ENCODE measurements around the gene TMCC1. TPM values are rescaled to one million over a fixed set of nuclear protein-coding genes. Genes with fewer than 3 reads are reported as not detected.

TMCC1 gene
- total and polyA plus RNA-seq, 2 donors (not counting 1 experiment from before 2014, with no cell fraction given), result 8.5 to 32.2 TPM

DNA sequence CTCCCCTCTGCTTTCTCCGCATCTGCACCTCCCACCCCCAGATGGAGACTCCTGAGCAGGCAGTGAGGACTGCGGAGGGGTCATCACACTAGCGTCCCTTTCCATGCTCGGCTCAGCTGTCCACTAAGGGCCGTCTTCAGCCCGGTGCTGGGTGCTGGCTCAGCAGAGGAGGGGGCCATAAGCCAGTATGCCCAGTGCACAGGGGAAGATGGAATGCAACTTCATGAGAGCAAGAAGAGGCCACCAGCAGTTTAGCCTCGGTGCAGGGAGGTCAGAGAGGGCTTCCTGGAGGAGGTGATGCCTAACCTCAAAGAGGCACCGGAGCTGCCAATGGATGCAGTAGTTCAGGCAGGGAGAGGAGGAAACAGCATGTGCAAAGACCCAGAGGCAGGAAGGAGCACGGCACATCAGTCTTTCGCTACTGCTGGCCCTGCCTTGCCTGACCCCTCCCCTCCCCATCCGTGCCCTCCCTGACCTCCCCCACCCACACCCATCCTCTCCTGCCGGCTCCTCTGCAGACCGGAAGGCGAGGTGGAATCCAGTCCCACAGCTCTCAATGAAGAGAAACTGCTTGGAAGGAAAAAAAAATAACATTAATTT, 271.8 kb downstream of the TMCC1 start:
- DNase-seq (no peak), ATAC-seq (ENCODE audit: low read depth) (no peak)
- Histone ChIP-seq H3K36me3 (replicated peaks in 1 of 2; ENCODE audit: control extremely low read depth in 1 of 2, control insufficient read depth in 1 of 2, extremely low read depth in 1 of 2, insufficient read depth in 2 of 2, low read length in 1 of 2) (no peaks in the 10 kb centered on the region), H3K79me2 (ENCODE audit: control insufficient read depth, insufficient read depth, low read length) (no peaks in the 10 kb centered on the region), H2AFZ (ENCODE audit: insufficient read depth, low read depth, low read length, poor library complexity, severe bottlenecking) (no peak overlapping the region), H3K4me2 (replicated peaks; ENCODE audit: low read depth, low read length, poor library complexity, severe bottlenecking) (no peak overlapping the region), H3K4me3 (ENCODE audit: control extremely low read depth in 1 of 5, extremely low read depth in 1 of 5, insufficient read depth in 1 of 5, low read depth in 2 of 5, low read length in 4 of 5) (no peak overlapping the region), H3K27ac (ENCODE audit: low read length in 2 of 2) (no peak overlapping the region), H3K9ac (ENCODE audit: low read length) (no peak overlapping the region), H3K4me1 (ENCODE audit: control insufficient read depth in 2 of 2, insufficient read depth in 2 of 2, low read length in 2 of 2) (peaks cover 13 to 25% of the 10 kb centered on the region in 2 donors), H3K27me3 (replicated peaks in 1 of 4; ENCODE audit: control extremely low read depth in 1 of 4, control insufficient read depth in 3 of 4, insufficient read depth in 4 of 4, low read length in 3 of 4) (peaks cover 0 to 16% (median 7%) of the 10 kb centered on the region in 4 experiments), H3K9me3 (ENCODE audit: control extremely low read depth in 1 of 3, control insufficient read depth in 2 of 3, insufficient read depth in 1 of 3, low read length in 2 of 3) (peaks cover 0 to 4% (median 0%) of the 10 kb centered on the region in 3 donors), H4K20me1 (ENCODE audit: control insufficient read depth, insufficient read depth, low read length, poor library complexity, severe bottlenecking) (no peaks in the 10 kb centered on the region)
- intact Hi-C loops (cut with micrococcal nuclease), result no loop called here
- H3K4me1 Mint-ChIP-seq, result peaks cover 15% of the 10 kb centered on the region
- no peak overlapping the region for H3K27ac Mint-ChIP-seq
- 97% methylated on average over 7 of the region's 14 CpGs for WGBS (ENCODE audit: insufficient coverage)
- CTCF ChIA-PET, result no interaction called here
- H3K9me3 Mint-ChIP-seq (ENCODE audit: insufficient read depth), result no peaks in the 10 kb centered on the region
- no peak overlapping the region for H3K4me3 Mint-ChIP-seq
- POLR2A ChIA-PET, result no interaction called here
- H3K27me3 Mint-ChIP-seq, result peaks cover 8% of the 10 kb centered on the region
- no peak for TF ChIP-seq EZH2 (IDR thresholded peaks at IDR 0.05; ENCODE audit: borderline replicate concordance, insufficient read depth, low read depth, low read length, poor library complexity, severe bottlenecking)
- TF ChIP-seq, protein P1, sequence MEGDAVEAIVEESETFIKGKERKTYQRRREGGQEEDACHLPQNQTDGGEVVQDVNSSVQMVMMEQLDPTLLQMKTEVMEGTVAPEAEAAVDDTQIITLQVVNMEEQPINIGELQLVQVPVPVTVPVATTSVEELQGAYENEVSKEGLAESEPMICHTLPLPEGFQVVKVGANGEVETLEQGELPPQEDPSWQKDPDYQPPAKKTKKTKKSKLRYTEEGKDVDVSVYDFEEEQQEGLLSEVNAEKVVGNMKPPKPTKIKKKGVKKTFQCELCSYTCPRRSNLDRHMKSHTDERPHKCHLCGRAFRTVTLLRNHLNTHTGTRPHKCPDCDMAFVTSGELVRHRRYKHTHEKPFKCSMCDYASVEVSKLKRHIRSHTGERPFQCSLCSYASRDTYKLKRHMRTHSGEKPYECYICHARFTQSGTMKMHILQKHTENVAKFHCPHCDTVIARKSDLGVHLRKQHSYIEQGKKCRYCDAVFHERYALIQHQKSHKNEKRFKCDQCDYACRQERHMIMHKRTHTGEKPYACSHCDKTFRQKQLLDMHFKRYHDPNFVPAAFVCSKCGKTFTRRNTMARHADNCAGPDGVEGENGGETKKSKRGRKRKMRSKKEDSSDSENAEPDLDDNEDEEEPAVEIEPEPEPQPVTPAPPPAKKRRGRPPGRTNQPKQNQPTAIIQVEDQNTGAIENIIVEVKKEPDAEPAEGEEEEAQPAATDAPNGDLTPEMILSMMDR (IDR thresholded peaks at IDR 0.05), result no peak

DNA sequence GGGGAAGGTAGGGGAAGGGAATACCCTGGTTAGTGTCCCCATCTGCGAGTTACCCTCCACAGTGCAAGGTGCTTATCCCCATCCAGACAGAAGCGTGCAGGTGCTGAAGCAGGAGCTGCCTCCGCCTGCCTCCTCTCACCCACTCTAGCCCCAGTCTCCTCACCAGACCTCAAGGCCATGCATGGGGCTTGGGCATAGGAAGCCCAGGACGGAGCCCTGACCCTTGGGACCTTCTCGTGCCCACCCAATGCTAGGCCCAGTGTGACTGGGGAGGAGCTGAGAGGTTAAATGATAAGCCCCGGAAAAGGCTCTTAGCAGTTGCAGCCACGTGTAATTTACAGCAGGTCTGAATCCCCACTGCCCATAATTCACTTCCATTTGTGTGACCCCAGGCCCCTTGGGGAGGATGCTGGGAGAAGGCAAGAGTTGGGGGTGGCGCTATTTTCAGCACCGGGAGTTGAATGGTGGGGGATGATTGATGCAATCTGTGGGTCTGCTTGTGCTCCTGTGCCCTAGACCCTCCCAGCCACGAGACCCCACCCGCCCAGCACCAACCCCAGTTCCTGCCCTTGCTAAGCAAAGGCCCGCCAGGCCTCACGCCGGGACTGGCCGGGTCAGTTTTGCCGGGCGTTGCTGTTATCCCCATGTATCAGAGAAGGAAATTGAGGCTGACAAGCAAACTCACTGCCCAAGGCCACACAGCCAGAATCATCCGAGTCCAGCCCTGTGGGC, 272.5 kb downstream of the TMCC1 start:
- DNase-seq, result no peak
- ChIA-PET CTCF (interaction anchor here (1.0 kb wide), 1 partner anchor 131 kb away, joined by 3 read pairs; no protein-coding TSS in a partner anchor), POLR2A (no interaction called here)
- Histone ChIP-seq H3K36me3 (replicated peaks in 1 of 2; ENCODE audit: control extremely low read depth in 1 of 2, control insufficient read depth in 1 of 2, extremely low read depth in 1 of 2, insufficient read depth in 2 of 2, low read length in 1 of 2) (no peaks in the 10 kb centered on the region), H4K20me1 (ENCODE audit: control insufficient read depth, insufficient read depth, low read length, poor library complexity, severe bottlenecking) (no peaks in the 10 kb centered on the region), H3K9ac (ENCODE audit: low read length) (no peak overlapping the region), H3K4me3 (ENCODE audit: control extremely low read depth in 1 of 5, extremely low read depth in 1 of 5, insufficient read depth in 1 of 5, low read depth in 2 of 5, low read length in 4 of 5) (no peak overlapping the region), H3K27ac (ENCODE audit: low read length in 2 of 2) (no peak overlapping the region), H3K27me3 (replicated peaks in 1 of 4; ENCODE audit: control extremely low read depth in 1 of 4, control insufficient read depth in 3 of 4, insufficient read depth in 4 of 4, low read length in 3 of 4) (peaks cover 0 to 16% (median 7%) of the 10 kb centered on the region in 4 experiments), H3K79me2 (ENCODE audit: control insufficient read depth, insufficient read depth, low read length) (no peaks in the 10 kb centered on the region), H3K4me2 (replicated peaks; ENCODE audit: low read depth, low read length, poor library complexity, severe bottlenecking) (no peak overlapping the region), H2AFZ (ENCODE audit: insufficient read depth, low read depth, low read length, poor library complexity, severe bottlenecking) (no peak overlapping the region), H3K9me3 (ENCODE audit: control extremely low read depth in 1 of 3, control insufficient read depth in 2 of 3, insufficient read depth in 1 of 3, low read length in 2 of 3) (peaks cover 0 to 4% (median 0%) of the 10 kb centered on the region in 3 donors), H3K4me1 (ENCODE audit: control insufficient read depth in 2 of 2, insufficient read depth in 2 of 2, low read length in 2 of 2) (peaks cover 8 to 20% of the 10 kb centered on the region in 2 donors)
- no peak overlapping the region for H3K4me3 Mint-ChIP-seq
- no peaks in the 10 kb centered on the region for H3K9me3 Mint-ChIP-seq (ENCODE audit: insufficient read depth)
- peaks cover 10% of the 10 kb centered on the region for H3K4me1 Mint-ChIP-seq
- no peak for TF ChIP-seq EZH2 (IDR thresholded peaks at IDR 0.05; ENCODE audit: borderline replicate concordance, insufficient read depth, low read depth, low read length, poor library complexity, severe bottlenecking)
- TF ChIP-seq, protein P1 (IDR thresholded peaks at IDR 0.05), result no peak
- ATAC-seq (ENCODE audit: low read depth), result no peak
- intact Hi-C loops (cut with micrococcal nuclease), result no loop called here
- WGBS (ENCODE audit: insufficient coverage), result 92% methylated on average over 13 of the region's 18 CpGs
- peaks cover 8% of the 10 kb centered on the region for H3K27me3 Mint-ChIP-seq
- H3K27ac Mint-ChIP-seq, result no peak overlapping the region

Data from B cell (primary cell).